ENCODE measurements around the gene KRT80. TPM values are rescaled to one million over a fixed set of nuclear protein-coding genes. Genes with fewer than 3 reads are reported as not detected.

KRT80 gene
- total and polyA plus RNA-seq, 2 of the 13 experiments (the other 11 are each of a cell fraction or from before 2014, with no cell fraction given): 0.27 to 0.53 TPM

DNA sequence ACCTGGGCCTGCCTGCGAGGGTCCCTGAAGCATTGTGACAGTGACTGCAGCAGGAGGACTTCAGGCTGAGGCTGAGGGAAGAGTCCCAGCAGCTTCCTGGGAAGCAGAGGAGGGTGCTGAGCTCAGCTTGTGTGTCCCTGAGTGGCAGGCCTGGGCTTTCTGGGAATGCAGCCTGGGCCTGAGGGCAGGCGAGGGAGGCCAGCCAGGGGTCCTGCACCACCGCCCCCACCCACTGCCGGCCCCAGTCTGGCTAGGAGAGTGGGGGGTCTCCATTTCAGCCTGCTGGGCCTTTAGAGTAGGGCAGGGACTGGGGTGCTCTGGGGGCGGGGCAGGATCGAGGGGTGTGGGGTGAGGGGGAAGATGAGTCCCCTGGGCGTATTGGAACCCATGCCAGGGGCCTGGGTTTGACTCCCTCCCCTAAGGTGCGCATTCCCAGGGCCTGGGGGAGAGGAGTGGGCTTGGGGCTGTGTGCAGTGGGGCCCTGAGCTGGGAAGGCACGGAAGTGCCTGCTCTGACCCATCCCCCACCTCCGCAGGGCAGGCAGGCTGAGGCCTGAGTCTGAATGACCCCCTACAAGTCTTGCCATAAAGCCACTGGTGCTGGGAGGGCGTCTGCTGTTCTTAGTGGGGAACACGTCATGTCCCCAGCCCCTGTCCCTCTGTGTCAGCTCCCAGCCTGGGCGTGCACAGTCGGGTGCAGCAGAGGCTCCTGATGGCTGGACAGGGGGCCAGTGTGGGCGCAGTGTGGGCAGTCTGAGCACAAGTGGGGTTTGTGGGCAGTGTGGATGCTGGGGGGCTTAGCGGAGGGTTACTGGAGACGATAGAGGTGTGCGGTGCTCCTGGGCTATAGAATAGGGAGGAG, 46.4 kb downstream of the KRT80 start:
- no peak for FAIRE-seq
- no peak for TF ChIP-seq MLLT10 (CRISPR knock-in tag; IDR thresholded peaks at IDR 0.05)
- no peak for TF ChIP-seq ZC3H13 (CRISPR knock-in tag; IDR thresholded peaks at IDR 0.05)
- TF ChIP-seq HOXA3 (CRISPR knock-in tag; IDR thresholded peaks at IDR 0.05): no peak
- TF ChIP-seq, protein P1, sequence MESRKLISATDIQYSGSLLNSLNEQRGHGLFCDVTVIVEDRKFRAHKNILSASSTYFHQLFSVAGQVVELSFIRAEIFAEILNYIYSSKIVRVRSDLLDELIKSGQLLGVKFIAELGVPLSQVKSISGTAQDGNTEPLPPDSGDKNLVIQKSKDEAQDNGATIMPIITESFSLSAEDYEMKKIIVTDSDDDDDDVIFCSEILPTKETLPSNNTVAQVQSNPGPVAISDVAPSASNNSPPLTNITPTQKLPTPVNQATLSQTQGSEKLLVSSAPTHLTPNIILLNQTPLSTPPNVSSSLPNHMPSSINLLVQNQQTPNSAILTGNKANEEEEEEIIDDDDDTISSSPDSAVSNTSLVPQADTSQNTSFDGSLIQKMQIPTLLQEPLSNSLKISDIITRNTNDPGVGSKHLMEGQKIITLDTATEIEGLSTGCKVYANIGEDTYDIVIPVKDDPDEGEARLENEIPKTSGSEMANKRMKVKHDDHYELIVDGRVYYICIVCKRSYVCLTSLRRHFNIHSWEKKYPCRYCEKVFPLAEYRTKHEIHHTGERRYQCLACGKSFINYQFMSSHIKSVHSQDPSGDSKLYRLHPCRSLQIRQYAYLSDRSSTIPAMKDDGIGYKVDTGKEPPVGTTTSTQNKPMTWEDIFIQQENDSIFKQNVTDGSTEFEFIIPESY (CRISPR knock-in tag; IDR thresholded peaks at IDR 0.05): no peak
- TF ChIP-seq RFX3 (CRISPR knock-in tag; IDR thresholded peaks at IDR 0.05): no peak
- TF ChIP-seq ZNF713 (CRISPR knock-in tag; IDR thresholded peaks at IDR 0.05): no peak
- no peak for TF ChIP-seq ZNF496 (CRISPR knock-in tag; IDR thresholded peaks at IDR 0.05; ENCODE audit: insufficient replicate concordance)
- TF ChIP-seq ZNF3 (CRISPR knock-in tag; IDR thresholded peaks at IDR 0.05): no peak
- H3K79me2 ChIP-seq (ENCODE audit: insufficient read depth, low read length): no peaks in the 10 kb centered on the region
- no peak overlapping the region for H3K27ac ChIP-seq (ENCODE audit: extremely low read length, insufficient read depth, low read length)
- CTCF ChIA-PET (ENCODE audit: low intra/inter-chr PET ratio, low total read pairs): no interaction called here
- ATAC-seq: no peak
- no peak overlapping the region for H3K4me3 ChIP-seq (replicated peaks in 1 of 3; ENCODE audit: insufficient read depth in 1 of 3, low read depth in 2 of 3, low read length in 3 of 3)
- no TSS peak for BruUV-seq (replicated peaks)
- WGBS (ENCODE audit: low lambda C conversion rate): 58% methylated on average over 11 of the region's 18 CpGs
- no peak overlapping the region for H3K4me2 ChIP-seq (ENCODE audit: low read depth, low read length)
- H3K9me3 ChIP-seq (ENCODE audit: low read length): no peaks in the 10 kb centered on the region
- POLR2A ChIA-PET: no interaction called here
- H3K9ac ChIP-seq (ENCODE audit: insufficient read depth, low read depth, low read length): no peak overlapping the region
- H3K4me1 ChIP-seq (ENCODE audit: insufficient read depth, low read length): peaks cover 7% of the 10 kb centered on the region; the same call in 1 of the 2 replicates
- DNase-seq (ENCODE audit: low spot score): no peak
- intact Hi-C loops (cut with micrococcal nuclease; ENCODE audit: unreplicated experiment): no loop called here
- H2AFZ ChIP-seq (ENCODE audit: low read length): no peak overlapping the region
- H4K20me1 ChIP-seq (ENCODE audit: insufficient read depth, low read length): no peaks in the 10 kb centered on the region
- no peaks in the 10 kb centered on the region for H3K36me3 ChIP-seq (replicated peaks in 1 of 2; ENCODE audit: control insufficient read depth in 1 of 2, insufficient read depth in 2 of 2, low read length in 2 of 2)
- in situ Hi-C loops (cut with HindIII; ENCODE audit: extremely low pct_ligation_motif_present, low pct_unique_long_range_greater_than_20kb): loop anchor here (5.0 to 25.0 kb wide), 4 partner anchors 182 to 842 kb away; no protein-coding TSS in a partner anchor
- H3K27me3 ChIP-seq (ENCODE audit: control insufficient read depth in 1 of 2, insufficient read depth in 2 of 2, low read length in 2 of 2): peaks cover 1 to 19% of the 10 kb centered on the region in 2 experiments; a peak in 3 of 5 replicates
